DMS153 treated with DMSO at 0.1 percent for 48 hours (cell line): ENCODE measurements around the gene NUBPL.
"Not testable (repeated sequence)": the region's sequence is repeated elsewhere in the genome, so short reads cannot be mapped to it uniquely, and the experiment has no call there.

Experiments used
- DNase-seq: peaks from one replicate; lab custom pipeline; 2025; ENCODE audit not compliant: unreplicated experiment; lab: John Stamatoyannopoulos, UW

NUBPL gene

DNA sequence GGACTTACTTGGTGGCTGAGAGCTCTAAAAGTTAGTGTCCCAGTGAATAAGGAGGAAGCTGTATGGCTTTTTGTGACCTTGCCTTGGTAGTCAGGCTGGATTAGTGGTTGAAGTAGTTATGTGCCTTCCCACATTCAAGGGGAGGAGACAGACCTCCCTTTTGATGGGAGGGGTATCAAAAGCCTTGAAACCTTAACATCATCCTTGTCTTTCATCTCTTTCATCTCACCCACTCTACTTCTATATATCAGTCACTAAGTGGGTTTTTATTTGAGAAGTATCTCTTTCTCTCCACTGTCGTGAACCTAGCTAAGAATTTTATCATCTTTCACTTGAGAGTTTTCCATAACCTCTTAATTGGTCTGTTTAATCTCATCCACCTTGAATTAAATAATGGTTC, 15.7 kb downstream of the NUBPL start:
- no peak for DNase-seq

DNA sequence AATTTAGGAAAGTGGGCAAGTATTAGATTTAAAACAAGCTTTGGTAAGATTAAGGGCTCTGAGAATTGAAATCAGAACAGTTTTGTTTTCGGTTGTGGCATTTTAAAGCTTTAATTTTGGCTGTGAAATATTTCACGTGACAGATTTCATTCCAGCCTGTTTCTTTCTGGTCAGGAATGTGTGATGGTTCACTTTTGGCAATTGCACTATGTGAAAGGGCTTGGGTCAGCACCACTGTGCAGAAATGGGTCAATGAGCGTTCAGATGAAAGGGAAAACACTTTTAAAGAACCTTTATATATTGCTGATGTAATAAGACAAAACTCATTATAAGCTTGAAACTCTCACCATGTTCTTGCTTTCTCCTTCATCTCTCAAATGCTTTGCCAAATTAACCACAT, 17.1 kb downstream of the NUBPL start:
- no peak for DNase-seq

DNA sequence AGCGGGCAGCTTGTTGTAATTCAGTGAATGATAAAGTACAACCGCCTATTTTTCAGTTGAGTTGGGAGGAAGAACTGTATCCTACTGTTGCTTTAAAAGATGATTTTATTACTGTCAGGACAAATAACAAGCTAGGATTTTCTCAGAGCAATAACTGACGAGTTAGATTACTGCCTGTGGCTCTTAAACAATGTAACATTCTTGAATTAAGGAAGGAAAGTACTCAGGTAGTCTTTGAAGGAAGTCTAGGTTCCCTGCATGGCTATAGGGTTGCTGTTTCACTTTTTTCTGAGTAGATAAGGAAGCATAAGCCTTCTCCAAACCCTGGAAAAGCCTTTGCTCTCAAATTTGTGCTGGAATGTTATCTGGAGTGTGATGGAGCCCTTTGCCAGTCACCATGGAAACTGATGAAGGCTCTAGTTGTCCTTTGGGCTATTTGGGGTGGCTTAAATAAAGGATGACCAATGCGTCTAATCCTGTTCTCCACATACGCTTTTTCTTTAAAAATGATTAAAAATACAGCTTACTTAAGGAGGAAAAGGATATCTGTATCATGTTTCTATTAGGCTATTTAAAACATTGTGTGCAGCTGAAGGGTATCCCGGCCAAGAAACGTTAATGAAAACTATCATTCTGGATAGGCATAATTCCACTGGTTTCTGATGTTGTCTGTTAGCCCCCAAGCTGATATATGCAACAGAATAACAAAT, 17.7 kb downstream of the NUBPL start:
- no peak for DNase-seq

DNA sequence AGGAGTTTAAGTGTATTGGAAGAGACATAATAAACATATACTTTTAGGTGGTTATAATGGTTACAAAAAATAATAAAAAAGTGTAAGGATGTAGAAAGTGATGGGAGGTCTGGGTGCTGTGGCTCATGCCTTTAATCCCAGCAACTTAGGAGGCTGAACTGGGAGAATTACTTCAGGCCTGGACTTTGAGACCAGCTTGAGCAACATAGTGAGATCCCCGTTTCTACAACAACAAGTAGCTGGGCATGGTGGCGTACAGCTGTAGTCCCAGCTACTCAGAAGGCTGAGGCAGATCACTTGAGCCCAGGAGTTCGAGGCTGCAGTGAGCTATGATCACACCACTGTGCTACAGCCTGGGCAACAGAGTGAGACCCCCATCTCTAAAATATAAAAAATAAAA, 19.0 kb downstream of the NUBPL start:
- no peak for DNase-seq

DNA sequence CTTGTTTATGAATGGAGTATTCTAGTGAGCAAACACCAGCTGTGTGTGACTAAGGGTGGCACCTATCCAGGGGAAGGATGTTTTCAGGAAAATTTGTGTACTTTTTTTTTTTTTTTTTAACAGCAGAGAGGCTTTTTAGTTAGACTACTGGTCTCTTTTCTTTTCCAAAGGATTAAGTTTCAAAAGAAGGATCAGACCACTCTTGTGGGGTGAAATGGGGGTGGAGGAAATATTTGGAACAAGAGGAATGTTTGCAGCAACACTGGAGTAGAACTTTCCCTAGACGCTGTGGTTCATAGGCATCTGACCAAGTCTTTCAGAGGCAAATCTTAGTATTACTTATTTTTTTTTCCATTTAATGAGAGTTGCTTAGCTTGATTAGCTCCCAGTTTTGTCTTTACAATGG, 21.1 kb downstream of the NUBPL start:
- no peak for DNase-seq

DNA sequence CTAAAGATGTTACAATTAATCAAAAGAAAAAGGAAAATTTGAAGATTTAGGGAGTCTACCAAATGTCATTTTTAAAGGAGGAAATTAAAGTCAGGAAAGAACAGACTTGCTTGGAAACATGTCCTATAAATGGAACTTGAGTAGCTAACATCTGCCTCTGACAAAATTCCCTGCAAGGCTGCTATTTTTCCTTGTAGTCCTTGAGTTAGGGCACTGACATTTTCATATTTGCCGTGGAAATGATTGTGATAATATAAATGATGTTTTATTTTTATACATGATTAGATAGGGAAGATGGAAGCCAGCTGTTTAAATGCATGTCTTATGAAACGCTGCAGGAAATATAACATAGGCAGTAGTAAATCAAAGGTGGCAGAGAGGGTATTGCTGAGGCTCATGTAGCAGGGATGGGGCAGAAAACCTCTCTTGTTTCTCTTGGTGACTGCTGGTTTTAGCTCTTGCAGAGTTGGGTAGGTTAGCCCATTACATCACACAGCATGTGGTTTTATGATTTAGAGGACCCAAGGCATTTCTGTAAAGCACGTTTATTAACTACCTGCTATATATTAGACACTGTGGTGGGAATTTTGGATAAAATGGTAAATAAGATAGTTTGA, 21.7 kb downstream of the NUBPL start:
- no peak for DNase-seq

DNA sequence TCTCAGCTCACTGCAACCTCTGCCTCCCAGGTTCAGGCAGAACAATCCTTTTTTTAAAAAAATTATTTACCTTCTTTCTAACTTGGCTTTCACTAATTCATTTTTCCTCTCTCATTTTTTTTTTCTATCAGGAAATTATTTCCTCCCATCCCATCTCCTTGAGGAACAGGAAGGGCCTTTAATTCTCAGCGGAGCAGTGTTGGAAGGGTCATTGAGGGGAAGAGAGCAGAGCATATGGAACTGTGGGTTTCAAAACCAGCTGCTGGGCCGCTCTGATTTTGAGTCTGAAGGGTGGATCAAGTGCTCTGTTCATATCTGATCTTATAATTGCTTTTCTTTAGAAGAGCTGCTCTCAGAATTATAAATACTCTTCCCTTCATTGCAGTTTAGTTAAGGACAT, 29.0 kb downstream of the NUBPL start:
- DNase-seq, result no peak

DNA sequence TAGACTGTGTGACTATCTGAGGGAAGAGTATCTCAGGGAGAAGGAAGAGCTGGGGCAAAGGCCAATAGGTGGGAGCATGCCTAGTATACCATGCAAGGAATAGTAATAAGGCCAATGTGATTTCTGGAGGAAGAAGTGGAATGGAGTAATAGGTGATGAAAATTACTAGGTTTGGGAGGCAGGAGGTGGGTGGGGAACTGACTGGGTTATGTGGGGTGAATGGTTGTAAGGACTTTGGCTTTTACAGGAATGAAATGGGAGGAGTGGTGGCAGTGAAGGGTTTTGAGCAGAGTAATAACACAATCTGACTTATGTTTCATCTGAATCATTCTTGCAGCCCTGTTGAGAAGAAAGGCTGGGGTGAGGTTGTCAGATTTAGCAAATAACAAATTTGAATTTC, 30.9 kb downstream of the NUBPL start:
- DNase-seq, result no peak

DNA sequence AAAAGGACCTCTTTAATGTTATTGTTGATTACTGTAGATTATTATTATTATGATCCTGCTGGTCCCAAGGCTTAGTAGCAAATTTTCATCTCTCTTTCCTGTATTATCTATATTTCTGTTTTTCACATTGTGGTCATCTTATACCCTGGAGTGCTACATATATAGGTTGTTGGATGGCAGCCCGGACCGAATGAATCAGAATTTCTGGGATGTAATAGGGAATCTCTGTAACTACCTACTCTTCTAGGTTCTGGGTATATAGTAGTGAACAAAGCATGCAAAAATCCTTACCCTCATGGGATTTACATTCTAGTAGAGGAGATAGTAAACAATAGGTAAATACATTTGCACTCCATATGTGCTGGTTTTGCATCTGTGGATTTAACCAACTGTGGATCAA, 31.4 kb downstream of the NUBPL start:
- DNase-seq, result no peak

DNA sequence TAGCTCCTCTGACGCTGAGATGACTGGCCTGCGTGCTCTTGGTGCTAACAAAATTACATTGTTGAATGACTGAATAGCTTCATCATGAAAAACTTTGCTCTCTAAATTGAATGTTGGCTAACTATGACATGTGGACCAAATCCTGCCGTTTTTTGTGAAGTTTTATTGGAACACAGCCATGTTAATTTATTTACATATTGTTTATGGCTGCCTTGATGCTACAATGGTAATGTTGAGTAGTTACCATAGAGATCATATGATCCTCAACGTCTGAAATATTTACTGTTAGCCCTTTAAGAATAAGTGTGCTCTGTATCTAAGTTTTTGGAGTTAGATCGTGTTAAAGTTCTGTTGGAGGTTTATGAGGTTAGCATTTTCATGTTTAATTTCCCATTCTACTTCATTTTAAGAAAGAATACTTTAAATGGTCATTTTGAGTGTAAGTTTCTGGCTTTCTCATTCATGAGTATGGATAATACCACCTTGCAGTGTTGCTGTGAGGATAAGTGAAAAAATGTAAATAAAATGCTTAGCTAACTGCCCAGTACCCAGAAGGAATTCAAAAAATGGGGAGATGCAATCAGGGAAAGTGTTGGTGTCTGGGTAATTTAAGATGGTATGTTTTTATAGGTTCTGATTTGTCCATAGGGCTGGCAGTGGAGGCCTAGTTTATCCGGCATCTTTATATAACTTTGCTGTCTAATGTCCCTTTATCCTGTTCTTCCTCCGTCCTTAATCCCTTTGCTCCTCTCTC, 35.3 kb downstream of the NUBPL start:
- no peak for DNase-seq

DNA sequence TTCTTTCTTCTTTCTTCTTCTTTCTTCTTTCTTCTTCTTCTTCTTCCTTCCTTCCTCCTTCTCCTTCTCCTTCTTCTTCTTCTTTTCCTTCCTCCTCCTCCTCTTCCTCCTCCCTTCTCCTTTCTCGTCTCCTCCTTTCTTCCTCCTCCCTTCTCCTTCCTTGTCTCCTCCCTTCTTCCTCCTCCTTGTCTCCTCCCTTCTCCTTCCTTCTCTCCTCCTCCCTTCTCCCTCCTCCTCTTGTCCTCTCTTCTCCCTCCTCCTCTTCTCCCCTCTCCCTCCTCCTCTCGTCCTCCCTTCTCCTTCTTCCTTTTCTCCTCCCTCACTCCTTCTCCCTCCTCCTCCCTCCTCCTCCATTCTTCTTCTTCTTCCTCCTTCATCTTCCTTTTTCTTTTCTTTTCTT, 44.5 kb downstream of the NUBPL start:
- no peak for DNase-seq

DNA sequence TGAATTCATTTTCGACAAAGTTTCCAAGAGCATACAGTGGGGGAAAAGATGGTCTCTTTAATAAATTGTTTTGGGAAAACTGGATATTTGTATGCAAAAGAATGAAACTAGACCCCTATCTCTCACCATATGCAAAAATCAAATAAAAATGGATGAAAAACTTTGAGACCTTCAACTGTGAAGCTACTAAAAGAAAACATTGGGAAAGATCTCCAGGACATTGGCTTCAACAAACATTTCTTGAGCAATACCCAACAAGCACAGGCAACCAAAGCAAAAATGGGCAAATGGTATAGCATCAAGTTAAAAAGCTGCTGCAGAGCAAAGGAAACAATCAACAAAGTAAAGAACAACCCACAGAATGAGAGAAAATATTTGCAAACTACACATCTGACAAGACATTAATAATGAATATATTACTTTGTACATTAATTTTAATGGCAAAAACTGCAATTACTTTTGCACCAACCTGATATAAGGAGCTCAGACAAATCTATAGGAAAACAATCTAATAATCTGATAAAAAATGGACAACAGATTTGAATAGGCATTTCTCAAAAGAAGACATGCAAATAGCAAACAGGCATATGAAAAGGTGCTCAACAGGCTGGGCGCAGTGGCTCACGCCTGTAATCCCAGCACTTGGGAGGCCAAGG, 50.7 kb downstream of the NUBPL start:
- no peak for DNase-seq

DNA sequence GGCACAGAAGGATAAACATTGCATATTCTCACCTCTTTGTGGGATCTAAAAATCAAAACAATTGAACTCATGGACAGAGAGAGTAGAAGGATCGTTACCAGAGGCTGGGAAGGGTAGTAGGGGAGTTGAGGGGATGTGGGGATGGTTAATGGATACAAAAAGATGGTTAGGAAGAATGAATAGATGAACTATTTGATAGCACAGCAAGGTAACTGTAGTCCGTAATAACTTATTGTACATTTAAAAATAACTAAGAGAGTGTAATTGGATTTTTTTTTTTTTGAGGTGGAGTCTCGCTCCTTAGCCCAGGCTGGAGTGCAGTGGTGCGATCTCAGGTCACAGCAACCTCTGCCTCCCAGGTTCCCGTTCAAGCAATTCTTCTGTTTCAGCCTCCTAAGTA, 52.0 kb downstream of the NUBPL start:
- no peak for DNase-seq

DNA sequence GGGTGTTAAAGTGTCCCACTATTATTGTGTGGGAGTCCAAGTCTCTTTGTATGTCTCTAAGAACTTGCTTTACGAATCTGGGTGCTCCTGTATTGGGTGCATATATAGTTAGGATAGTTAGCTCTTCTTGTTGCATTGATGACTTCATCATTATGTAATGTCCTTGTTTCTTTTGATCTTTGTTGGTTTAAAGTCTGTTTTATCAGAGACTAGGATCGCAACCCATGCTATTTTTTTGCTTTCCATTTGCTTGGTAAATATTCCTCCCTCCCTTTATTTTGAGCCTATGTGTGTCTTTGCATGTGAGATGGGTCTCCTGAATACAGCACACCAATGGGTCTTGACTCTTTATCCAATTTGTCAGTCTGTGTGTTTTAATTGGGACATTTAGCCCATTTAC, 57.7 kb downstream of the NUBPL start:
- DNase-seq, result not testable (repeated sequence)

DNA sequence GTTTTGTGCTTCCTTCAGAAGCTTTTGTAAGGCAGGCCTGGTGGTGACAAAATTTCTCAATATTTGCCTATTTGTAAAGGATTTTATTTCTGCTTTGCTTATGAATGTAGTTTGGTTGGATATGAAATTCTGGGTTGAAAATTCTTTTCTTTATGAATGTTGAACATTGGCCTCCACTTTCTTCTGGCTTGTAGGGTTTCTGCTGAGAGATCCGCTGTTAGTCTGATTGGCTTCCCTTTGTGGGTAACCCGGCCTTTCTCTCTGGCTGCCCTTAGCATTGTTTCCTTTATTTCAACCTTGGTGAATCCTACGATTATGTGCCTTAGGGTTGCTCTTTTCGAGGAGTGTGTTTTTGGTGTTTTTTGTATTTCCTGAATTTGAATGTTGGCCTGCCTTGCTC, 58.2 kb downstream of the NUBPL start:
- no peak for DNase-seq

DNA sequence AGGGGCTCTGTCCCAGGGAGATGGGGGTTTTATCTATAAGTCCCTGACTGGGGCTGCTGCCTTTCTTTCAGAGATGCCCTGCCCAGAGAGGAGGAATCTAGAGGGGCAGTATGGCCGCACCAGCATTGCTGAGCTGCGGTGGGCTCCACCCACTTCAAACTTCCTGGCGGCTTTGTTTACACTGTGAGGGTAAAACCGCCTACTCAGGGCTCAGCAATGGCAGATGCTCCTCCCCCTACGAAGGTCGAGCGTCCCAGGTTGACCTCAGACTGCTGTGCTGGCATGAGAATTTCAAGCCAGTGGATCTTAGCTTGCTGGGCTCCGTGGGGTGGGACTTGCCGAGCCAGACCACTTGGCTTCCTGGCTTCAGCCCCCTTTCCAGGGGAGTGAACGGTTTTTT, 59.7 kb downstream of the NUBPL start:
- not testable (repeated sequence) for DNase-seq

DNA sequence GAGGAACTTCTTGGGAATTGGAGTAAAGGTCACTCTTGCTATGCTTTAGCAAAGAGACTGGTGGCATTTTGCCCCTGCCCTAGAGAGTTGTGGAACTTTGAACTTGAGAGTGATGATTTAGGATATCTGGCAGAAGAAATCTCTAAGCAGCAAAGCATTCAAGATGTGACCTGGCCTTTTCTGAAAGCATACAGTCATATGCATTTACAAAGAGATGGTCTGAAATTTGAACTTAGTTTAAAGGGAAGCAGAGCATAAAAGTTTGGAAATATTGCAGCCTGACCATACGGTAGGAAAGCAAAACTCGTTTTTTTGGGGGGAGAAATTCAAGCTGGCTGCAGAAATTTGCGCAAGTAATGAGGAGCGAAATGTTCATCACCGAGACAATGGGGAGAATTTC, 60.9 kb downstream of the NUBPL start:
- no peak for DNase-seq

DNA sequence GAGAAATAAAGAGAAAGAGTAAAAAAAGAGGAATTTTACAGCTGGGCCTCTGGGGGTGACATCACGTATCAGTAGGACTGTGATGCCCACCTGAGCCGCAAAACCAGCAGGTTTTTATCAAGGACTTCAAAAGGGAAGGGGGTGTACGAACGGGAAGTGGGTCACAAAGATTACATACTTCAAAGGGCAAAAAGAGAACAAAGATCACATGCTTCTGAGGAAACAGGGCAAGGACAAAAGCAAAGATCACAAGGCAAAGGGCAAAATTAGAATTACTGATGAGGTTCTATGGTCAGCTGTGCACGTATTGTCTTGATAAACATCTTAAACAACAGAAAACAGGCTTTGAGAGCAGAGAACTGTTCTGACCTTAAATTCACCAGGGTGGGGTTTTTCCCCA, 91.7 kb downstream of the NUBPL start:
- DNase-seq, result not testable (repeated sequence)

DNA sequence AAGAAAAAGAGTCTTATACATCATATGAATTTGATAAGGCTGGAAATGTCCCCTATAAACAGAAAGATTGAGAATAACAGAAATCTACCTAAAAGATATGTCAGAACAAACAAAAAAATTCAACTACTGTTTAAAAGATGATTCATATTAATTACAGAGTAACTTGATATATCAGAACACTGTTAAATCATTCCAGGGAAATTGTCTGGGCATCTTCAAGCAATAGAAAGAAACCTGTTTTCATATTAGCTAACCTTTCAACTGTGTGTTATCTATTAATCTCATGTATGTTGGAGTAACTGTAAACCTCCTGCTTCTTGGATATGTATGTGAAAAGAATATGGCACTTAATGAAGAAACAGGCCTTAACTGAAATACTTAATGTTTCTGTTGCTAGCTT, 96.7 kb downstream of the NUBPL start:
- DNase-seq, result no peak

DNA sequence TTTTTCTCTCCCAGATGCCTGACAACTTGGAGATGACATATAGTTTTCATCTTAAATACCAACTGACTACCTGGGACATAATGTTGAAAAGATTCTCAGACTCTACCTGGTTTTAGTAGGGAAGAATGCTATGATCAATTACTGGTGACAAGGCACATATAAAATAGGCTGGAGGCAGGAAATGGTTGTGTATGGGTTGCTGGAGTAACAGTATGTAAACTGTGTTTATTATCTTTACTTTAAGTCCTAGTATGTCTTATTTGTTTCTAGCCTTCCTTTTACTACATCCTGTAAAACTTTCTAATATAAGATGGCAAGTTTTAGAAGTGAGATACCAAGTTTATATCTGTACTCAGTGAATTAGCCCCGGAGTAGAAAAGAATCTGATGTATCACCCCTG, 98.1 kb downstream of the NUBPL start:
- no peak for DNase-seq

DNA sequence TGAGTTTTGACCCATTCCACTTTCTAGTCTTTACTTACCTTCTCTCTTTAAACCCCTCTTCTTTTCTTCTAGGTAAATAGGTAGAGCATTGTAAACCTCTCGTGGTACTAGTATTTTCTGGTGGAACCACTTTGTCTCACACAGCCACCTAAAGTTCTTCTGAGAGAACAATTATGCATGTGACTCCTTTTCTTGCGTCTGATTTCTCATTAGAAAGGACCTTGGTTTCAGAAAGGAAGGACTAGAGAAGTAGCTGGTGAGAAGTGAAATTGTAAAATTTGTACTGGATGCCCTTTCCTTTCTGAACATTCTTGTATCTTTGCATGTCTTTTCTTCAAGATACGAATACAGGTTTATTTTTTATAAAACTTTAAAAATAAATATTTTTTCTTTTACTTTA, 99.0 kb downstream of the NUBPL start:
- no peak for DNase-seq

DNA sequence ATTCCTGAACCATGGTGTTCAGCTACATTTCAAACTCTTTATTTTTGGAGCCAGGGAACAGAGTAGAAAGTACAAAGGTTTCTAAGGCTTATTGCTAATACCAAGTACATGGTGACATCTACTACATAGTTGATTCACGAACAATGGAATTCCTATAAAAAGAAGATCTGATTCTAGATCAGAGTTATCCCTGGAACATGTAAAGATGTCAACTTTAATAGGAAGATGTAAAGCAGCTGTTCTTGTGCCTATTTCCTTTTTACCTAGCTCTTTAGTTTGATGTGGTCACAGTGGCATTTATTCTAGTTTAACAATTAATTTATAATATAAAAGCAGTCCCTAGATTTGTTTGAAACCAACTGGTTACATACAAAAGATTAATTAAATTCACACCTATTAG, 99.5 kb downstream of the NUBPL start:
- no peak for DNase-seq
